Chondrocyte (in vitro differentiated cells): ENCODE results near the gene EGF. TPM values are rescaled to one million over a fixed set of nuclear protein-coding genes. Genes with fewer than 3 reads are reported as not detected.

Source experiments
- DNase-seq: peaks from one replicate; pipeline ENCODE4 v3.0.0; 2021; ENCODE audit warnings: mixed read lengths, low spot score
- H3K27ac Mint-ChIP-seq: one replicate; pipeline ENCODE4 v1.8.0; 2021; ENCODE audit warnings: mild to moderate bottlenecking, moderate library complexity, mixed read lengths; ENCODE audit not compliant: unreplicated experiment
- H3K27me3 Mint-ChIP-seq: 2 replicates; pipeline ENCODE4 v1.8.0; 2021; ENCODE audit warnings: low read depth, mixed read lengths
- H3K36me3 Mint-ChIP-seq: 2 replicates; pipeline ENCODE4 v1.8.0; 2021; ENCODE audit warnings: low read depth, mixed read lengths
- H3K4me1 Mint-ChIP-seq: 2 replicates; pipeline ENCODE4 v1.8.0; 2021; ENCODE audit warnings: low read depth, mild to moderate bottlenecking, mixed read lengths
- H3K4me3 Mint-ChIP-seq: one replicate; pipeline ENCODE4 v1.8.0; 2021; ENCODE audit warnings: mild to moderate bottlenecking, moderate library complexity, mixed read lengths; ENCODE audit not compliant: unreplicated experiment
- H3K9me3 Mint-ChIP-seq: 2 replicates; pipeline ENCODE4 v1.8.0; 2021; ENCODE audit warnings: low read depth, mixed read lengths
- CTCF ChIP-seq: fragments of 200-600 bp; sonication (generic); IDR thresholded peaks from 2 replicates; pipeline ENCODE4 v1.5.0; 2021; ENCODE audit warnings: antibody characterized with exemption, mild to moderate bottlenecking, moderate library complexity
- total RNA-seq: library from RNA; stranded (reverse); gene quantifications from 3 replicates; pipeline ENCODE4 v1.2.1, GENCODE V29; 2021

EGF gene
- total RNA-seq, 1 donor from 2014 or later = 1.4 TPM

- H3K4me3 Mint-ChIP-seq = no peak overlapping the region
- no peak for DNase-seq
- no peak for TF ChIP-seq CTCF
These were observed 81.7 kb downstream of the EGF start for GRCh38 chr4:109994415-109994827.

GRCh38 chr4:109996526-109996925 is 83.8 kb downstream of the EGF start:
- Mint-ChIP-seq H3K27ac (no peak overlapping the region), H3K4me3 (no peak overlapping the region), H3K27me3 (peaks cover 5% of the 10 kb centered on the region), H3K36me3 (no peaks in the 10 kb centered on the region), H3K4me1 (no peaks in the 10 kb centered on the region), H3K9me3 (no peaks in the 10 kb centered on the region)
- DNase-seq = no peak
- no peak for TF ChIP-seq CTCF

More at GRCh38 chr4:109994415-109994827, 81.7 kb downstream of the EGF start:
- no peaks in the 10 kb centered on the region for H3K4me1 Mint-ChIP-seq
- H3K9me3 Mint-ChIP-seq = no peaks in the 10 kb centered on the region
- H3K36me3 Mint-ChIP-seq = peaks cover 2% of the 10 kb centered on the region
- H3K27me3 Mint-ChIP-seq = peaks cover 4% of the 10 kb centered on the region
- no peak overlapping the region for H3K27ac Mint-ChIP-seq

GRCh38 chr4:109998867-109999584 is 86.3 kb downstream of the EGF start:
- peaks cover 1% of the 10 kb centered on the region for H3K27me3 Mint-ChIP-seq
- DNase-seq = no peak
- no peaks in the 10 kb centered on the region for H3K9me3 Mint-ChIP-seq
- no peak overlapping the region for H3K27ac Mint-ChIP-seq
- H3K36me3 Mint-ChIP-seq = no peaks in the 10 kb centered on the region
- H3K4me1 Mint-ChIP-seq = no peaks in the 10 kb centered on the region
- no peak overlapping the region for H3K4me3 Mint-ChIP-seq
- peak; percentile 93 for TF ChIP-seq CTCF

- Mint-ChIP-seq H3K27me3 (peaks cover 1% of the 10 kb centered on the region), H3K4me1 (no peaks in the 10 kb centered on the region), H3K36me3 (no peaks in the 10 kb centered on the region), H3K4me3 (no peak overlapping the region), H3K9me3 (no peaks in the 10 kb centered on the region), H3K27ac (no peak overlapping the region)
- DNase-seq = no peak
- no peak for TF ChIP-seq CTCF
These were observed 86.9 kb downstream of the EGF start for GRCh38 chr4:109999585-109999912.

GRCh38 chr4:110002326-110002725 is 89.6 kb downstream of the EGF start:
- Mint-ChIP-seq H3K36me3 (no peaks in the 10 kb centered on the region), H3K4me1 (no peaks in the 10 kb centered on the region), H3K27me3 (peaks cover 1% of the 10 kb centered on the region), H3K27ac (no peak overlapping the region), H3K4me3 (no peak overlapping the region), H3K9me3 (no peaks in the 10 kb centered on the region)
- DNase-seq = no peak
- TF ChIP-seq CTCF = no peak
